GM18511 (cell line): ENCODE results near the gene SPP1.
"Not testable (repeated sequence)": the region's sequence is repeated elsewhere in the genome, so short reads cannot be mapped to it uniquely, and the experiment has no call there.

Experiments used
- ATAC-seq: cut with Tn5 transposase; IDR thresholded peaks from one replicate; pipeline ENCODE4 v1.9.1; 2021; ENCODE audit warnings: mild to moderate bottlenecking, moderate library complexity; ENCODE audit not compliant: unreplicated experiment

Gene SPP1

DNA sequence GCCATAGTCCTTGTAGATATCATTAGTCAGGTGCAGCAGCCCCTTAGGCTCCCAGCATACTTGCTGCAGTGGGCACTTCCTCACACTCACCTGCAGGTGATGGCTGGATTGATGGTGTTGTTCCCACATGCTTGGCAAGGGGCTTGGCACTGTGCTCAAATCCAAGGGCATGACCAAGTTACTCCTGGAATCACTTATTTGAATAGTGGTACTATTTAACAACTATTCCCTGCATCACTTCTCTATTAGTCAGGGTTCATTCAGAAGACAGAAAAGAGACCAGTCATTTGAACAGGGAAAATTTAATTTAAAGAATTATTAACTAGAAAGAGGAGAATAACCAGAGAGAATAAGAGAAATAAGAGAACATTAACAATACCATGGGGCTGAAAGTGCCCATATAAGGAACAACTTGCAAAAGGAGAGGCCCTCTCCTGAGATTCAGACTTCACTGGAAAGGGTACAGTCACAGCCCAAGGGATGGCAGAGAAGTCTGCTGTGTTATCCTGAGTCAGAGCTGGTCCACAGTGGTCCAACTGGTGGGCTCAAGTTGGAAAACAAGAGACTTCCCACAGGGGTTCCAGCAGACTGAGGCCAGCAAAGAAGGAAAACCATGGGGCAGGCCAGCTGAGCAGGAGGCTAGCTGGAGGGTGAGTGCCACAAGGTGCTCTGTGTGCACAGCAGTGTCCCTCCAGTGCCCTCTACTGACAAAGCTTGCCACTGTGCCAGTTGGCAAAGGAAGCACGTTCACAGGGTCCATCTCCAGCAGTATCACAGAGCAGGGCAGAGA is 9.8 kb downstream of the SPP1 start:
- peak; percentile 90 for ATAC-seq

- ATAC-seq = no peak
Observed at GRCh38 chr4:87985887-87986200, 10.3 kb downstream of the SPP1 start.

DNA sequence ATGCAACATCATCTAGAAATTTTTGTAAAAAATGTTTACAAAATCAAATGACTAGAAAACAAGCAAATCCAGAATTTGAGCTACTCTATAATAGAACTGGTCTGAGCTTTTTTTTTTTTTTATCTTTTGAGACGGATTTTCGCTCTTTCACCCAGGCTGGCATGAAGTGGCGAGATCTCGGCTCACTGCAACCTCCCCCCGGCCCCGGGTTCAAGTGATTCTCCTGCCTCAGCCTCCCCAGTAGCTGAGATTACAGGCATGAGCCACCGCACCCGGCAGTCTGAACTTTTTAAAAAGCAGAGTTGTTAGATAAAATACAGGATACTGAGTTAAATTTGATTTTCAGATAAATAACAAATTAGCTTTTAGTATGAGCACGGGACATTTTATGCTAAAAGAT is 11.0 kb downstream of the SPP1 start:
- ATAC-seq = no peak

DNA sequence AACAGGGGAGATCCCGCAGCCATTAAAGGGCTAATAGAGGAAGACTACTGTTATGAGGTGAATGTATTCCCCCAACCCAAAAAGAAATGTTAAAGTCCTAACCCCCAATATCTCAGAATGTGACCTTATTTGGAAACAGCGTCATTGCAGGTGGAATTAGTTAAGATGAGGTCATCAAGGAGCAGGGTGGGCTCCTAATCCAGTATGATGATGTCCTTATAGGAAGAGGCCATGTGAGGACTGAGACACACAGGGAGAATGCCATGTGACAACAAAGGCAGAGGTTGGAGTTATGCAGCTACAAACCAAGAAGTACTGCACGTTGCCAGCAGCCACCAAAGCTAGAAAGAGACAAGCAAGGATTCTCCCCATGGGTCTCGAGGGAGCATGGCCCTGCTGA is 14.3 kb downstream of the SPP1 start:
- no peak for ATAC-seq

- ATAC-seq = no peak
Observed at GRCh38 chr4:87995435-87995834, 19.9 kb downstream of the SPP1 start.

GRCh38 chr4:87999191-87999691 is 23.7 kb downstream of the SPP1 start:
- ATAC-seq = not testable (repeated sequence)

DNA sequence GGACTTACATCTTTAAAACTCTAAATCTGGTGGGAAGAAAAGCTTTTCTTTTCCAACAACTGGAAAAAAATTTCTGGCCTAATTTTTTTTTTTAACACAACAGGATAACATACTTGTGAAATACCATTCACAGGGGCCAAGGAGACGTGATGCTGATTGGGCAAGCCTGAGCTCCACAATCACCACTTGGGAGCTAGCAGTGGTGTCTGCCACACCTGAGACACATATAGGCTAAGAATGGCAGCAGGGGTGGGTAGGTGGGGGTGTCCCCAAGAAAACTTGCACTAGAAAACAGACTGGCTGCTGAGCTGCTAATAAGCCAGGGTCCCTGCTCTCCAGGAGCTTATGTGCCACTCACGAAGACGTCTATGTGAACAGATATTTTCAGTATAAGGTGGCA is 26.4 kb downstream of the SPP1 start:
- ATAC-seq = no peak

DNA sequence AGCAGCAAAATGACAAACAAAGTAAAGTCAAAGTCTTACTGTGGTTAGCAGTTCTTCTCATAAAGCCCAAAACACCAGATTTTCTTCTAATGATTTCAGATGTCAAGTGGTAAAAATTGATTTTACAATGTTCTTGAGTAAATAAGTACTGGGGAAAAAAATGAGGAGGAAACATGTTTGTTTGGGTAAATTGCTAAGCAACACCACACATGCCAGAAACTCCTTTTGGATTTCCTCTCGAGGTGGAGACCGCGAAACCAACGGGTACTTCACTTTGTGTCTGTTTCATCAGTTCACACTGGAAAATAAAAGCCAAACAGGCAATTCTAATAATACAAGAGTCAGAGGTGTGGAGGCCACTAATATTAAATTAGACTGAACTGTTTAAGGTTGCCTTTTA is 27.3 kb downstream of the SPP1 start:
- no peak for ATAC-seq

DNA sequence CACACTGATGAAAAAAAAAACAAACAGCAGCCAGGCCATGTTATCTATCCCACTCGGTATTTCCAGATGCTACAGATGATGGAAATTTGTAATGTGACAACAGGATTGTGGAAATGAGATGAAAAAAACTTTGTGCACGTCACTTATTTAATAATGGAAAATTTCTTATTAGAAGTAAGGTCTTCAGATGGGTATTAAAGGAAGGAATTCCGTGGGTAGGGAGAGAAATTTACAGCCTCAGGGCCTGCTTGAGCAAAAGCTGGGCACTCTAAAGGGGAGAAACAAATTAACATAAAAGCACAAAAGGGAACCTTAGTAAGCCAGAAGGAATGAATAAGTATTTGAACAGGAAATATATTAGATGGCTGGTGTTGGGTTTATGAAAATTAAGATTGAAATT is 27.7 kb downstream of the SPP1 start:
- no peak for ATAC-seq

GRCh38 chr4:88005076-88005475 is 29.6 kb downstream of the SPP1 start:
- ATAC-seq = no peak

GRCh38 chr4:88005946-88006345 is 30.4 kb downstream of the SPP1 start:
- ATAC-seq = no peak

DNA sequence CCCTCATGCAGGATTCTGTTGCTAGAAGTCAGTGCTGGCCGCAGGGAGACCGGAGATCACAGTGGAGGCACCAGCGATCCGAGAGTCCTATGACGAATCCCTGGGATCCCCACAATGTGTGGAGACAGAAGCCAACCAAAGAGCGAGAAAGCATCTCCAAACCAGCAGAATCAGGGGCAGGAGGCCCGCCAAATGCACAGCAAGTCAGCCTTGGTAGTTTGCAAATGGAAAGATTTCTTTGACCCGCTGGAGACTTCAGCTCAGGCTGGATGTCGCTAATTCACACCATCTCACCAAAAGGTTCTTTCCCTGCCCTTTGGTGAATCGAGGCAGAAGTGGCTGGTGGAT is 31.4 kb downstream of the SPP1 start:
- no peak for ATAC-seq

GRCh38 chr4:88007304-88008121 is 32.0 kb downstream of the SPP1 start, which contains the start of gene PKD2:
Gene PKD2 (plus strand): TSS chr4:88007635. CDS start chr4:88007734, 99 bp downstream.
- ATAC-seq = peak; percentile 89

DNA sequence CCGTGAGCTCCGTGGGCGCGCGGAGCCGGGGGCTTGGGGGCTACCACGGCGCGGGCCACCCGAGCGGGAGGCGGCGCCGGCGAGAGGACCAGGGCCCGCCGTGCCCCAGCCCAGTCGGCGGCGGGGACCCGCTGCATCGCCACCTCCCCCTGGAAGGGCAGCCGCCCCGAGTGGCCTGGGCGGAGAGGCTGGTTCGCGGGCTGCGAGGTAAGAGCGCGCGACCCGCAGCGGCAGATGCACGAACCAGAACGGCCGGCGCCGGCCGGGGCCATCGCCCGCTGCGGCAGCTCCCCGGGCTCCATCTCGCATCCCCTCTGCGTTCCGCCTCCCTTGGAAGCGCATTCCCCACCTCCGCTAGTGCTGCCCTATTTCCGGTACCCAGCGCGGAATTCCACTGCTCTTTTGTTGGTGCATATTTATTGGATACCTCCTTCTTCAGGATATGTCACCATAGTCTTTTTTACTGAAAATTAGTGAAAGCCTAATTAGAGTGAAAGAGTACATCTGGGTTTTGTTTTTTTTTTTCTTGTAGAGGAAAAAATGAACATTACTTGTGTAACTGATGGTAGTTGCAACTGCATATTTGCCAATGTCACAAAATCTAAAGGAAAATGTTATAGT is 32.7 kb downstream of the SPP1 start:
- peak; percentile 44 for ATAC-seq

- ATAC-seq = no peak
Observed at GRCh38 chr4:88008743-88009171, 33.2 kb downstream of the SPP1 start.

GRCh38 chr4:88009871-88010270 is 34.4 kb downstream of the SPP1 start:
- no peak for ATAC-seq

GRCh38 chr4:88010966-88011365 is 35.5 kb downstream of the SPP1 start:
- no peak for ATAC-seq

DNA sequence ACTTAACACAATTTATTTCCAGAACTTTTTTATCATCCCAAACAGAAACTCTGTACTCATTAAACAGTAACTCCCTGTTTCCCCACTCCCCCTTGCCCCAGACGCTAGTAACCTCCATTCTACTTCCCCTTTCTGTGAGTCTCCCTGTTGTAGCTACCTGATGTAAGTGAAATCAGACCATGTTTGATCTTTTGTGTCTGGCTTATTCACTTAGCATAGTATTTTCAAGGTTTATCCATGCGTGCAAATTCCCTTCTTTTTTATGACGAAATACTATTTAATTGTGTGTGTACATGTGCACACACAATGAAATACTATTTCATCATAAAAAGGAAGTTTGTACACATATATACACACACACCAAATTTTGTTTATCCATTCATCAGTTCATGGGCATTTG is 37.1 kb downstream of the SPP1 start:
- peak; percentile 47 for ATAC-seq

DNA sequence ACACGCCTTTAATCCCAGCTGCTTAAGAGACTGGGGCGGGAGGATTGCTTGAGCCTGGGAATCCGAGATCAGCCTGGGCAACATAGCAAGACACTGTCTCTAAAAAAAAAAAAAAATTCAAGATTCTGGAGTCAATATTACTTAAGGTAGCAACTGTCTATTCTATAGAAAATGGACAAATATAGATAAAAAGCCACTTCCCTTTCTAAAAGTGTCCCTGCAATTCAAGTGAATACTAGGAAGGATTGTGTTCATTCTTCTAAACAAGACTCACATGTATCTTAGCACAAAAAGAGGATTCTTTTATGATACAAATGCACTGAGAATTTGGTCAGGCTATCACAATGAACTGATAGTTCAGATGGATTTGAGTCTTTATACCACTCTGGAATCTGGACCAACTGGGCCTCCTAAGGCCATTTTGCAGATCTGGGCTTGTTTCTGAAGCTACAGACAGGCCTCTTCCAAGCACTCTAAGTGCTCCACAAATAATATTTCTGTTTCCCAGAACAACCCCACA is 38.9 kb downstream of the SPP1 start:
- no peak for ATAC-seq

- no peak for ATAC-seq
Observed at GRCh38 chr4:88015659-88016295, 40.3 kb downstream of the SPP1 start.
